ENCODE data around the gene ADARB2. TPM values are rescaled to one million over a fixed set of nuclear protein-coding genes. Genes with fewer than 3 reads are reported as not detected.
"Not testable (repeated sequence)": the region's sequence is repeated elsewhere in the genome, so short reads cannot be mapped to it uniquely, and the experiment has no call there.

ADARB2 gene
- total RNA-seq, 1 donor from 2014 or later: 1.3 TPM

- DNase-seq (ENCODE audit: low spot score): no peak
Observed at GRCh38 chr10:1398626-1399410, 338.5 kb downstream of the ADARB2 start.

- DNase-seq (ENCODE audit: low spot score): not testable (repeated sequence)
Observed at GRCh38 chr10:1398116-1398515, 339.2 kb downstream of the ADARB2 start.

GRCh38 chr10:1396297-1396635 is 341.1 kb downstream of the ADARB2 start:
- DNase-seq (ENCODE audit: low spot score): no peak

- DNase-seq (ENCODE audit: low spot score): peak; percentile 4
Observed at GRCh38 chr10:1395481-1396296, 341.6 kb downstream of the ADARB2 start.

GRCh38 chr10:1395025-1395480 is 342.3 kb downstream of the ADARB2 start:
- DNase-seq (ENCODE audit: low spot score): peak; percentile 3

GRCh38 chr10:1394155-1394912 is 343.0 kb downstream of the ADARB2 start:
- DNase-seq (ENCODE audit: low spot score): no peak

GRCh38 chr10:1393481-1393880 is 343.8 kb downstream of the ADARB2 start:
- DNase-seq (ENCODE audit: low spot score): peak; percentile 6

- DNase-seq (ENCODE audit: low spot score): peak; percentile 4
Observed at GRCh38 chr10:1392127-1392526, 345.2 kb downstream of the ADARB2 start.

GRCh38 chr10:1390200-1390599 is 347.1 kb downstream of the ADARB2 start:
- no peak for DNase-seq (ENCODE audit: low spot score)

GRCh38 chr10:1384026-1384425 is 353.3 kb downstream of the ADARB2 start:
- DNase-seq (ENCODE audit: low spot score): no peak

GRCh38 chr10:1382711-1383110 is 354.6 kb downstream of the ADARB2 start:
- no peak for DNase-seq (ENCODE audit: low spot score)

- DNase-seq (ENCODE audit: low spot score): no peak
Observed at GRCh38 chr10:1381339-1381738, 356.0 kb downstream of the ADARB2 start.

GRCh38 chr10:1380088-1380671 is 357.1 kb downstream of the ADARB2 start:
- no peak for DNase-seq (ENCODE audit: low spot score)

- no peak for DNase-seq (ENCODE audit: low spot score)
Observed at GRCh38 chr10:1379601-1380000, 357.7 kb downstream of the ADARB2 start.

GRCh38 chr10:1378473-1378872 is 358.9 kb downstream of the ADARB2 start:
- DNase-seq (ENCODE audit: low spot score): no peak

GRCh38 chr10:1377740-1378397 is 359.5 kb downstream of the ADARB2 start:
- no peak for DNase-seq (ENCODE audit: low spot score)

- no peak for DNase-seq (ENCODE audit: low spot score)
Observed at GRCh38 chr10:1377231-1377630, 360.1 kb downstream of the ADARB2 start.

- peak; percentile 2 for DNase-seq (ENCODE audit: low spot score)
Observed at GRCh38 chr10:1376384-1376945, 360.9 kb downstream of the ADARB2 start.

- DNase-seq (ENCODE audit: low spot score): peak; percentile 3
Observed at GRCh38 chr10:1375346-1376170, 361.8 kb downstream of the ADARB2 start.

Data from mucosa of gallbladder (tissue), 1 donor.